Neutrophil (primary cell): ENCODE results near the gene URGCP.

Experiments used
- H3K27ac ChIP-seq: fragments of 200-600 bp; sonication (generic); 2 replicates; pipeline ENCODE4 v1.5.1; 2016; ENCODE audit warnings: mild to moderate bottlenecking, moderate library complexity
- H3K27me3 ChIP-seq: fragments of 200-600 bp; sonication (generic); 2 replicates; pipeline ENCODE4 v1.6.0; 2016; ENCODE audit warnings: mild to moderate bottlenecking
- H3K36me3 ChIP-seq: fragments of 200-600 bp; sonication (generic); 2 replicates; pipeline ENCODE4 v1.5.1; 2017
- H3K4me1 ChIP-seq, 2 experiments: fragments of 200-600 bp in 1 of 2; sonication (generic) in 1 of 2; 1 replicate in 1 of 2; 2 replicates in 1 of 2; pipeline versions ENCODE4 v1.5.1 to v1.6.1; 2013 to 2016; ENCODE audit warnings: low read depth in 1 of 2, low read length in 1 of 2, mild to moderate bottlenecking in 1 of 2, moderate library complexity in 1 of 2; ENCODE audit not compliant: control insufficient read depth in 1 of 2, insufficient read depth in 1 of 2
- H3K4me3 ChIP-seq, 2 experiments: fragments of 200-600 bp in 1 of 2; sonication (generic) in 1 of 2; 1 replicate in 1 of 2; 2 replicates in 1 of 2; pipeline ENCODE4 v1.5.1; 2013 to 2016; ENCODE audit warnings: low read depth in 1 of 2, low read length in 1 of 2, mild to moderate bottlenecking in 1 of 2, moderate library complexity in 1 of 2
- H3K9me3 ChIP-seq: fragments of 200-600 bp; sonication (generic); 2 replicates; pipeline ENCODE4 v1.5.1; 2016
- CTCF ChIP-seq: fragments of 200-600 bp; sonication (generic); IDR thresholded peaks from 2 replicates; pipeline ENCODE4 v1.5.1; 2016; ENCODE audit warnings: antibody characterized with exemption

The URGCP gene

GRCh38 chr7:43926798-43927123 is 20.4 kb upstream of the URGCP start:
- no peaks in the 10 kb centered on the region for H3K36me3 ChIP-seq
- TF ChIP-seq CTCF = peak; percentile 36
- no peaks in the 10 kb centered on the region for H3K27me3 ChIP-seq
- H3K9me3 ChIP-seq = no peaks in the 10 kb centered on the region
- peak overlapping the region; percentile 82 to 83 for H3K4me3 ChIP-seq
- H3K27ac ChIP-seq = peak overlapping the region; percentile 95
- H3K4me1 ChIP-seq = peaks cover 18 to 23% of the 10 kb centered on the region in 2 experiments

GRCh38 chr7:43925984-43926797 is 19.8 kb upstream of the URGCP start, which contains the start of gene UBE2D4:
Gene UBE2D4, plus strand, starts transcription at chr7:43926436. Its CDS starts 97 bp downstream, at chr7:43926533.
- Histone ChIP-seq H3K4me3 (peak within 1 kb of the TSS; percentile 82 to 83), H3K4me1 (peaks cover 18 to 23% of the 10 kb centered on the region in 2 experiments), H3K9me3 (no peaks in the 10 kb centered on the region), H3K36me3 (no peaks in the 10 kb centered on the region), H3K27me3 (no peaks in the 10 kb centered on the region), H3K27ac (peak within 1 kb of the TSS; percentile 95)
- TF ChIP-seq CTCF = no peak

GRCh38 chr7:43922726-43923125 is 16.3 kb upstream of the URGCP start:
- H3K4me1 ChIP-seq = peaks cover 18 to 23% of the 10 kb centered on the region in 2 experiments
- no peak overlapping the region for H3K27ac ChIP-seq
- no peaks in the 10 kb centered on the region for H3K9me3 ChIP-seq
- no peak for TF ChIP-seq CTCF
- H3K4me3 ChIP-seq = no peak overlapping the region
- H3K27me3 ChIP-seq = no peaks in the 10 kb centered on the region
- H3K36me3 ChIP-seq = no peaks in the 10 kb centered on the region

GRCh38 chr7:43921423-43921822 is 15.0 kb upstream of the URGCP start:
- no peak overlapping the region for H3K4me3 ChIP-seq
- peaks cover 9 to 12% of the 10 kb centered on the region in 2 experiments for H3K4me1 ChIP-seq
- H3K36me3 ChIP-seq = no peaks in the 10 kb centered on the region
- no peaks in the 10 kb centered on the region for H3K9me3 ChIP-seq
- H3K27ac ChIP-seq = no peak overlapping the region
- no peaks in the 10 kb centered on the region for H3K27me3 ChIP-seq
- TF ChIP-seq CTCF = no peak

DNA sequence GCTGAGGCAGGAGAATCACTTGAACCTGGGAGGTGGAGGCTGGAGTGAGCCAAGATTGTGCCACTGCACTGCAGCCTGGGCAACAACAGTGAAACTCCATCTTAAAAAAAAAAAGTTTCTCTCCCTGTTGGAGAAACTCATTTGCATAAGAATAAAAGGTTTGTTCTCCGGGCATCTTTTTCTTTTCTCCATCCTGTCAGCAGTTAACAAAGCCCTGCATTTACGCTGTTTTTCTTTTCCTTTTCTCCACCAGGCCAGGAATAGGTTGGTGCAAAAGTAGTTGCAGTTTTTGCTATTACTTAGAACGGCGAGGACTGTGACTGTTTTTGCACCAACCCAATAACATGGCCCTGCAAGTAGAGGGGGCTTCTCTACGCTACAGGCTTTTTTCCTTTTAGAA is 9.5 kb upstream of the URGCP start:
- no peak for TF ChIP-seq CTCF

More for the DNA sequence above, 9.5 kb upstream of the URGCP start:
- Histone ChIP-seq H3K27ac (no peak overlapping the region), H3K36me3 (no peaks in the 10 kb centered on the region), H3K4me3 (no peak overlapping the region), H3K9me3 (no peaks in the 10 kb centered on the region), H3K27me3 (no peaks in the 10 kb centered on the region), H3K4me1 (no peaks in the 10 kb centered on the region)
